Measurements from ENCODE around the gene STRIT1. TPM values are rescaled to one million over a fixed set of nuclear protein-coding genes. Genes with fewer than 3 reads are reported as not detected.

Gene STRIT1
- total RNA-seq, 4 donors from 2014 or later = not detected

DNA sequence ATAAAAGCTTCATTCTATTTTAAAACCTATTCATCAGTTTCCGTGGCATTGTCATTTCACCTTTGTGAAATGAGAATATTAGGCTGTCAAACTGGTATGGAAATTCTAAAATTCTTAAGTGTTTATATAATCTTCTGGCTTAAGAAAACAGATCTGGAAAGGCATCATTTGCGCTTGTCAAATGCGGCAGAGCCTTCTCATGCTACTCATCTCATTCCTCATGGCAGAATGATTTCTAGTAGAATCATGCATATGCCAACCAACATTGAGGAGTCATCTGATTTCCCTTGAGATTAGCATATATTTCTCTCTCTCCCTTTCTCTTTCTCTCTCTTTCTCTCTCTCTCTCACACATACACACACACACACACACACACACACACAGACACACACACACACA, 48.8 kb downstream of the STRIT1 start:
- TF ChIP-seq, protein P1, sequence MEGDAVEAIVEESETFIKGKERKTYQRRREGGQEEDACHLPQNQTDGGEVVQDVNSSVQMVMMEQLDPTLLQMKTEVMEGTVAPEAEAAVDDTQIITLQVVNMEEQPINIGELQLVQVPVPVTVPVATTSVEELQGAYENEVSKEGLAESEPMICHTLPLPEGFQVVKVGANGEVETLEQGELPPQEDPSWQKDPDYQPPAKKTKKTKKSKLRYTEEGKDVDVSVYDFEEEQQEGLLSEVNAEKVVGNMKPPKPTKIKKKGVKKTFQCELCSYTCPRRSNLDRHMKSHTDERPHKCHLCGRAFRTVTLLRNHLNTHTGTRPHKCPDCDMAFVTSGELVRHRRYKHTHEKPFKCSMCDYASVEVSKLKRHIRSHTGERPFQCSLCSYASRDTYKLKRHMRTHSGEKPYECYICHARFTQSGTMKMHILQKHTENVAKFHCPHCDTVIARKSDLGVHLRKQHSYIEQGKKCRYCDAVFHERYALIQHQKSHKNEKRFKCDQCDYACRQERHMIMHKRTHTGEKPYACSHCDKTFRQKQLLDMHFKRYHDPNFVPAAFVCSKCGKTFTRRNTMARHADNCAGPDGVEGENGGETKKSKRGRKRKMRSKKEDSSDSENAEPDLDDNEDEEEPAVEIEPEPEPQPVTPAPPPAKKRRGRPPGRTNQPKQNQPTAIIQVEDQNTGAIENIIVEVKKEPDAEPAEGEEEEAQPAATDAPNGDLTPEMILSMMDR (IDR thresholded peaks at IDR 0.05; ENCODE audit: low read depth) = no peak

DNA sequence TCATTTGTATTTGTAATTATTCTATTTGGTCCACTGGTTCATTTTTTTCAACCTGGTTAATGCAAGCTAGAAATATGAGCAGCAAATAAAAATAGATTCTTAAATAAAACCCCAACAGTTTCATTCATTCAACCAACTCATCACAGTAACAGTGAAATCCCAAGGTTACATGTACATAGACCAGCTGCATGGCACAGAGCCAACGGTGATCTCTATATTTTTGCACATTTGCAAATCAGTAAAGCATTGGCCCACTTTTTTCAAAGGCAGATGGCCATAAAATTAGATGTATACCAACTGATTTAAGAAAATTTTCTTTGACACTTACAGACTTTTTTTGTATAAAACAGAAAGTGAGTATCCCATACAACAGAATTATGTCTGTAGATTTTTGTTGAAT, 49.3 kb downstream of the STRIT1 start:
- TF ChIP-seq, protein P1 (IDR thresholded peaks at IDR 0.05; ENCODE audit: low read depth) = no peak

DNA sequence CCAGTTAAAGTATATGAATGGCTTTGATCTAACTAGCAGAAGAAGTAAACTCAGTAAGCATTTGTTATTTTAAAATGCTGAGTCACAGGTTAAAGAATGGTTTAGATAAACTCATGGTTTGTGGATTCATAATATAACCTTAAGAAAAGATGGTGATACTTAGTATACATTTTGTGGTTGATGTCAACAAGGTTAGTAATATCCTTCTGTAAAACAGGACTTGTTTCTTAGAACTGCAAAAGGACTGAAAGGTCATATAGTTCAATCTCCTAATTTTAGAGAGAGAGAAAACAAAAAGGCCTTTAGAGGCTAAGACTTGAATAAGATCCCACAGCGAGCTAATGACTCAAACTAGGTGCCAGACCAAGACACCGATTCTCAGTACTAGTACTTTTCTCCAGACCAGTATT, 50.0 kb downstream of the STRIT1 start:
- TF ChIP-seq, protein P1 (IDR thresholded peaks at IDR 0.05; ENCODE audit: low read depth) = no peak

DNA sequence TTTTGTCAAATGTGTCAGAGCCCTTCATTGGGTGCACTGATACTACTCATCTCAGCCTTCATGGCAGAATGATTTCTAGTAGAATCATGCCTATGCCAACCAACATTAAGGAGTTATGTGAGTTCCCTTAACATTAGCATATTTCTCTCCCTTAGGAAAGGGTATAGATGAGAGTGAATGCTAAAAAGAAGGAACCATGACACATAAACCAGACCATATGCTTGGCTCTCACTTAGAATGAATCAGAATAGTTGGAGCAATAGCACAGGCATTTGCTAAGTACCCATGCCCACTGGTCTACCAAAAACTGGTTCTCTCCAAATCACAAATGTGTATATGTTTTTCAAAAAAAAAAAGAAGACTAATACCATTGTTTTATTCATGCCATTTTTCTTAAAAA, 51.1 kb downstream of the STRIT1 start:
- TF ChIP-seq, protein P1 (IDR thresholded peaks at IDR 0.05; ENCODE audit: low read depth) = no peak

DNA sequence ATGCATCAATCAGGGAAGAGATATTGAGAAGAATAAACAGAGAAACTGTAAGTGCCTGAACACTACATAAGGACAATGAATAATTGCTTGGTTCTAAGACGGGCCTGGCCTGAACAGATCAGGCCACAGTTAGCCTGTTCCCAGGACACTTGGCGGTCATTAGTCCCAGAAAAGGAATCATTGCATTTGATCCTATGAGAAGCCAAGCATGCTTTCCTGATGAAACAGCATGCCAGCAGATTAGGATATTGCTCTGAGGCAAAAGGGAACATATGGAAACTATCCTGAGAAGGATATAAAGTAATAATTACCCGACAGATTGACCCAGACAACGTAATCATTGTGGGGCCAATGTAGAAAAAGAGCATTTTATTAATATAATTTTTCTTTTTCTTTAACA, 51.9 kb downstream of the STRIT1 start:
- TF ChIP-seq, protein P1 (IDR thresholded peaks at IDR 0.05; ENCODE audit: low read depth) = no peak

Other genes with a start within 250 kb of the STRIT1 start
- 100 to 1,000 TPM; 116 to 408 (median 226) TPM for gene MME, start 213.4 kb downstream of the STRIT1 start, total RNA-seq